Measurements from ENCODE around the gene TMEM232. TPM values are rescaled to one million over a fixed set of nuclear protein-coding genes. Genes with fewer than 3 reads are reported as not detected.

Gene TMEM232
- polyA plus RNA-seq, 1 donor: 7.3 TPM

DNA sequence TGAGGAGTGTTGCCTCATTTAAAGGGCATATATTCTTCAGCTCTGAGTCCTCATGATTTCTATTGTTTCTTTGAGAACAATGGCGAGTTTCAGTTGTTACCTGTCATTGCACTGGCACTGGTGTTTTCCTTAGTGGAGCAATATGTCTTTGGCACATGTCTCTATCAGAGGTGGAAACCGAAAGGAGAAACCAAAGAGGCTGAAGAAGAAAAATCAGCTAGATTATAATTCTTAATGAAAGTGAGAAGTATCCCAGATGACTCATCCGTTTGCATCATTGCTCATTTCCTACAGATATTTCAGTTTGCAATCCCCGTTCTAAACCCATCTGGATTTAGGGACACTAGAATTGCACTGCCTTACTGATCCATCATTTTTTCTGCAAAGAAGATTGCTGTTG, 324.6 kb downstream of the TMEM232 start:
- DNase-seq: no peak

DNA sequence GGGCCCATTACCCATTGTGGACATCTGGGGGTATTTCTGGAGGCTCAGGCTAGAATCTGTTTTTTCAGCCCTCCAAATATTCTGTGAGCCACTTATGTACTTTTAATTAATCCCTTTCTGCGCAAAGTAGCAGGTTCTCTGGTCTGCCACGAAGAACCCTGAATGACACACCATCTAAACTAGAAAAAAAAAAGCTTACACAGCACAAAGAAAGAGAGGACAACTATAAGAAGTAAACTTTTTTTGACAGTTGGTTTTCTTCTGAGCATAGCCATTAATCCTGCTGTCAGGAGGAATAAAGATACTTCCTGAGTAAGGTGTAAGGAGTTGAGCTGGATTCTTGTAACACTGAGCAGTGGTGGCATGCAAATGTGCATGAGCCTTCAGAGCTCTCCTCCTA, 327.5 kb downstream of the TMEM232 start:
- no peak for DNase-seq

DNA sequence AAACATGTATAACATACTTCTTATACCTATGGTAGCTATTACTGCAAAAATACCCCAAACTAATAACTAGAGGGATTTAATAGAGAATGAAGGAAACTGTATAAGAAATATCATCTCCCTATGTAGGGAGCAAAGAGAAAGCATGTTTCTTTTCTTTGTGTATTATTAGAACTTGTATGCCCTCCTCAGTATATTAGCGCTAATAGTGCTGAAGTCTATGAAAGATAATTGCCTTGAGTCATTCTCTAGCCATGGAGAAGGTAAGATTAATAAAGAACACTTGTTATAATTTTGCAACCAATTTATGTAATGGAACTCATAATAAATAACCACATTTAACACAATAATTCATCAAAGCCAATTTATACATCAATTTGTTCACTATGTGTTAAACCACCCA, 329.2 kb downstream of the TMEM232 start:
- DNase-seq: no peak

DNA sequence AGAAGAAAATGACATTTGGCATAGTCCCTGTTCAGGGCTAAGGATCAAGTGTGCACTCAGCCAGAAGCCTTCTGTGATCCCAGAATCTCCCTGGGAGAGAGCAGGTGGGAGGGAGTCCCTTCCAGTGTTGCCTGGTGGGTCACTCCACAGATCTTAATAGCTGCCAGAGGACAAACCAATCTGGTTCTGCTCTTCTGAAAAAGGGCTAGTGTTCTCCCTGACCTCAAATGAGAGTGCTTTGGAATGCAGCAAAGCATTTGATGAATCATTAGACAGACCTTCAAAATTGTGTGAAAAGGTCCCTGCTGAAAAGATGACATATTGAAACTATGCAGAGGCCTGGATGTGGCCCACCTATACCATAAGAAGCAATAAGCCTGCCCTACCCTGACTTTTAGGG, 339.7 kb downstream of the TMEM232 start:
- no peak for DNase-seq

DNA sequence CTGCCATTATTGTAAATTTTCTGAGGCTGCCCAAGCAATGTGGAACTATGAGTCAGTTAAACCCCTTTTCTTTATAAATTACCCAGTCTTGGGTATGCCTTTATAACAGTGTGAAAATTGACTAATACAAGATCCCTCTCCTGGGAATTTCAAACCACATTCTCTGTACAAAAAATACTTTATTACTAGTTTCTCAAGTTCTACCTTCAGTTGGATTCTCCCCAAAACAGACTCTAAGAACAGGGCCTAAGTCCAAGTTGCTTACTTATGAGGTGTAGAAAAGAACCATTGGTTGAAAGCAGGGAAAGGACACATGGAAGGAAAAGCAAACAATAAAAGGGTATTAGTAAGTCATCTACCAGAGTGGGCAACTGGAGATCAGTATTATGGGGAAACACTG, 343.2 kb downstream of the TMEM232 start:
- DNase-seq: no peak

DNA sequence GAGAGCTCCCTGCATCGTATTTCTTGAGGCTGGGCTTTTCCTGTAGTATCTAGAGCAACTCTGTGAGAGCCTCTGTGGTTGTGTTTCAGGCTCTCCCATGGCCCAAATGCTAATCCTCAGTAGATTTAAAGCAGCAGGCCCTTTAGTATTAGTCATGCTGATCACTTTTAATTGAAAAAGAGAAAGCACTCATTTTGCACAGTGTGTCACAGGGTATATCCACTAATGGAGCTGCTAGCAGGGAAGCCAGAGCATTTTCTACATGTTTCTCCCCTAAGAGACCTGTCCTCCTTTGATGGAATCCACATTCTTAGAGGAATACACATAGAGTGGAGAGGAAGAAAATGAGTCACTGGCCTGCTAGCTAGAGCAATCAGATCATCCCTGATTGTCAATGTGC, 348.5 kb downstream of the TMEM232 start:
- no peak for DNase-seq

DNA sequence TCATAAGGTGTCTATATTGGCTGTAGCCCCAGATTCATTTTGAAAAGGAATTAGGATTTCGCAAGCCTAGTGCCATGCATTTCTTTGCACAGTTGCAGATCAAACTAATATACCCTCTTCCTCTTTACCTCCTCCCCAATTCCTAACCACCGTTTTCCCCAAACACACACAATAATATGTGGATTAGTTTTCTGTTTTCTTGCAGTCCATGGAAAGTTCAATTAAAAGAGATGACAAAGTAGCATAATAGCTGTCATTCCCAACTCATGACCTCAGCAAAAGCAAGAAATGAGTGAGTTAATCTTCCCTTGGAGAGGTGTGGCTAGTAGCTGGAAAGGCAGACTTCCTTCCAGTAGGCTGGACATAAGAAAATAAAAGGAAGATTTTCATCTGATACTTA, 349.1 kb downstream of the TMEM232 start:
- DNase-seq: no peak

DNA sequence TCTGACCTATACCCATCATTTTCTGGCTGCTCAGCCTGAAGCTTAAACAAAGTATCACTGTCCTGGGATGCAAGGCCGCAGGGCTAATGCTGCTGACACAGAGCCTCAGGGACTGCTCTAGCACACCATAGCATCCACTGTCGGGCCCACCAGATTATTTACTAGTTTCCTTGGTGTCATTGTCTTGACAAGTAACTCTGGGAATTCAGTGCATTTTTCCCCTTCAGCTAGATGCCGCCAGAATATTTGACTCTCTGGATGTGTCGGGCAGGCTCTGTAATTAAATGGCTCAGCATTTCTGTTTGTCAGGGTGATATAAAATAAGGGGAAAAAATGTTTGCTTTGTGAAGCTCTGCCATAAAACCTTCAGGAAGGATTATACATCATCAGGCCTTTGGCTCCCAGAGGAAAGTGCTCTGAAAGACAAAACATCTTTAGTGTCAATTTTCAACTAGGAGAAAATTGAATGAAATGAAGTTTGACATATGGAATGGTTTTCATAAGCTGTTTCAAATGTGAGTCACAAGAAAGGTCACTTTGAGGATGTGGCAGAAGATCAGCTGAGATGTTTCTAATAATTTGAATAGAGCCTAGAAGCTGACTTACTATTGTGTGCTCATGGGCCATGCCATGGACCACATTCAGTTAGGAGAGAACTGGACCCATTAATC, 350.1 kb downstream of the TMEM232 start:
- DNase-seq: peak; percentile 46

DNA sequence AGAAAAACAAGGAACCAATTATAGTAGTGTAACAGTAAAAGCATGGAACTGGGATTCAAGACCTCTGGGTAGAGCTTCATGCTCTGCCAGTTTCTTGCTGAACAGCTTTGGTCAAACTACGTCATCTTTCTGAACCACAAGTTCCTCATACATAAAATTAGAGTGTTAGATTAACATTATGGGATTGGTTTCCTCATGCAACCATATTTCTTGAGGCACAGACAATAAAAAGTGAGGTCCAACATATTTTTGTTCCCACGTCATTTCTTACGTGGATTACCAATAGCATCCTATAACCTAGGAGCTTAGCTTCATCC, 354.8 kb downstream of the TMEM232 start:
- no peak for DNase-seq

DNA sequence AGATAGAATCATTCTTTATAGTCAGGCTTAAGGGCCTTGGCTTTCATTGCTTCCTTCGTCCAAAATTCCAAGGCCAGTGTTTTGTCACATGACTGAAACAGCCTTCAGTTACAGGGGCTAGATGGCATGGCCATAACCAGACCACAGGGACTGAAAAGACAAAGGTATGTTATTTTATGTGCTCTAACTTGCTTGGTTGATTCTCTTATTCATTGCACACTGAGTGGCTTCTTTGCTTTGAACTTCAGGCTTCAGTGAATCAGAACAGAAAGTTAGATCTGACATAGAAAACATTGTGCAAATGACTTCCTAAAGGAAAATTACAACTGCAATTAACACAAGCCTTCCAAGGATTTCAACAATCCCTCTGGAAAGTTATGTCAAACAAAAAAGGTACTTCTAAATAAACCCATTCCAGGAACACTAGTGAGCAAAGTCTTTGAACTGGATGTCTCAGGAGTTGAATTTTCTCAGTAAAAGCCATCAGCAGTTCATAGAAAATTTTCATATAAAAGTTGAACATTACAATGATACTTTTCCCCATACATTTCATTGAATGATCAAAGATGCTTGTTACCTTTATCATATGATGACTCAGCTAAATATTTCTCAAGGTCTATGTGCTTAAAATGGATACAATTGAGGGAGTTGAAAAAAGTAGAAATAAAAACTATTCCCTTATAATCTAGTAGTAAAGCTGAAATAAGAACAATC, 355.3 kb downstream of the TMEM232 start:
- DNase-seq: peak; percentile 14

Other genes starting within 250 kb of the TMEM232 start
- 64.0 TPM for gene SLC25A46, start 12.3 kb upstream of the TMEM232 start, polyA plus RNA-seq (ENCODE audit: insufficient read length)

Data from left kidney (tissue), 2 donors.